Measurements from ENCODE around the gene DNAJC15.

The DNAJC15 gene

GRCh38 chr13:43127103-43127798 lies 103.9 kb downstream of the DNAJC15 start:
- no peak for DNase-seq (ENCODE audit: low read depth in 2 of 2)

GRCh38 chr13:43127827-43128226 lies 104.4 kb downstream of the DNAJC15 start:
- DNase-seq (ENCODE audit: low read depth in 2 of 2): no peak

DNA sequence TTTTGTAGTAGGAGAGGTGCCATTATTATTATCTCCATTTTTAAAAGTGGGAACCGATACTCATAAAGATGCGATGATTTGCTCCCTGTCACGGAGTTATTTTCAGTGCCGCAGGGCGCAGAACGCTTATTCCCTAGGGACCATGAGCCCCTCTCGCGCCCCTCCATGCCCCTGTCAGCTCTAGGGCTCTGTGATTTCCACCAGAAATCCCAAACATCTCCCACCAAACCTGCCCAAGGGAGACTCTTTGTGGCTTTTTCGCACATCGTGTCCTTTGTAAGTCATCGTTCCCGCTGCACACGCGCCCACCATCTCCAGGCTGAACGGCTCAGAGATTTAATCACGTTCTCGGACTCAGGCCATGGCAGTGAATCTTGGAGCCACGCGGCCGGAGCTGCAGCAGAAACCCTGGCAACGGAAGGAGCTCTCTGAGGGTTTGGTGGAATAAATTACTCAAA lies 105.1 kb downstream of the DNAJC15 start:
- no peak for DNase-seq (ENCODE audit: low read depth in 2 of 2)

GRCh38 chr13:43129066-43129465 lies 105.7 kb downstream of the DNAJC15 start:
- no peak for DNase-seq (ENCODE audit: low read depth in 2 of 2)

- no peak for DNase-seq (ENCODE audit: low read depth in 2 of 2)
These were observed 106.2 kb downstream of the DNAJC15 start for GRCh38 chr13:43129511-43130110.

DNA sequence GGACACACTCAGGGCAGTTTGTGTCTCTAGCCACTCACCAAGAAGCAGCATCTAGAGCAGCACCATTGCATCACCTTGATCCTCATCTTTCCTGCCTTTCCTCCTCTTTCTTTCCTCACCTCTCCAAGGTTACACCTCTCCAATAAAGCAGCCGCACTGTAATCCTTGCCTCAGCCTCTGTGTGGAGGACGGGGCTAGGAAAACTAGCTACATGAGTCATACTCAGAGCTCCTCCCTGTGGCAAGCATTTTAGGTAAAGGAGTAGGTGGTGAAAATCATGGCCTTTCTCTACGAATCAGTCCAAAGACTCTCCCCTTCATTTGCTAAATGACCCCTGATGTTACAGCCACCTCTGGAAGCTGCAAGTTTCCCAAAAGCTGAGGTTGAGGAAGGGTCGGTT lies 108.9 kb downstream of the DNAJC15 start:
- DNase-seq (ENCODE audit: low read depth in 2 of 2): no peak

- DNase-seq (ENCODE audit: low read depth in 2 of 2): no peak
These were observed 109.5 kb downstream of the DNAJC15 start for GRCh38 chr13:43132911-43133310.

DNA sequence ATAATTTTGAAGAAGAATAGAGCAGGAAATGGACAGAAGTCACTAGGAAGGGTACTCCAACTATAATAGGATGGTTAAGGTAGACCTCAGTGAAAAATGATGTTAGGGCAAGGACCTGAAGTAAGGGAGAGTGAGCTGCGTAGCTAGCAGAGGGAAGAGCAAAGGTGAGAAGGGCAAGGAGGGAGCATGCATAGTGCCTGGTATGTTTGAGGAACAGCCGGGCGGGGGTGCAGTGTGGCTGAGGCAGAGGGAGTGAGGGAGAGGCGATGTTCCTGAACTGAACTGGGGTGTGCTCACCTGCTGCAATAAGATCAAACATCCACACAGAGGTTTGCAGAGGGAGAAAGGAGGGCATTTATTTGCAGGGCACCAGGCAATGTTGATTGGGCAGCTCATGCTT lies 110.4 kb downstream of the DNAJC15 start:
- DNase-seq (ENCODE audit: low read depth in 2 of 2): no peak

DNA sequence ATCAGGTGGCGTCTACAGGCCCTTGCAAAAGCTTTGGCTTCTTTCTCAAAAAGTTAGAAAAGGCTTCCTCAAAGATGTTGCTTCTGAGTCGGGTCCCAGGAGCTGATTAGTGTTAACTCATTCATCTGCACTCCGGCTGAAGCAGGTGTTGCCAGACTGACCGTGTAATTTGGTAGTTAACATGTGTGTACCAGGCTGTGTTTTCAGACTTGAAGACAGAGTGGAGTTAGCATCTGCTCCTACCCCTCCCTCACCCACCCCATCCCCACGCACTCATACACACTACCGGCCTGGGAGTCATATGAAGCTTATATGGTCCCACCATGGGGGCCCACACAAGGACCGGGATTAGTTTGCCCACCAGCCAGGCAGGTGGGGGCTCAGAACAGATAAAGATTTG lies 111.5 kb downstream of the DNAJC15 start:
- DNase-seq (ENCODE audit: low read depth in 2 of 2): no peak

DNA sequence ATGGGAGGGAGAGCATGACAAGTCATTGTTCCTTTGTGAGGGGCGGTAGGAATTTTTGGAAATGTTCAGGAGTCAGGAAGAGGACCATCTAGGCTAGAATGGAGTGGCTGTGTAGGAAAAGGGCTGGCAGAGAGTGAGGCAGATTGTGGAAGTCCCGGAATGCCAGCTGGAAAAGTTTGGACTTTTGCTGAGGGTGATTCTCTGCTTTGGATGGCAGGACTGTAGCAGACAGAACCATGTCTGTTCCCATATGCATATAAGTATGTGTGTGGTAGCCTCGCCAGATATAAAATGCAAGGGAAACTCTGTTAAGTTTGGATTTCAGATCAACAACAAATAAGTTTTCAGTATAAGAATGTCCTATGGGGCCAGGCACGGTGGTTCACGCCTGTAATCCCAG lies 112.1 kb downstream of the DNAJC15 start:
- no peak for DNase-seq (ENCODE audit: low read depth in 2 of 2)

DNA sequence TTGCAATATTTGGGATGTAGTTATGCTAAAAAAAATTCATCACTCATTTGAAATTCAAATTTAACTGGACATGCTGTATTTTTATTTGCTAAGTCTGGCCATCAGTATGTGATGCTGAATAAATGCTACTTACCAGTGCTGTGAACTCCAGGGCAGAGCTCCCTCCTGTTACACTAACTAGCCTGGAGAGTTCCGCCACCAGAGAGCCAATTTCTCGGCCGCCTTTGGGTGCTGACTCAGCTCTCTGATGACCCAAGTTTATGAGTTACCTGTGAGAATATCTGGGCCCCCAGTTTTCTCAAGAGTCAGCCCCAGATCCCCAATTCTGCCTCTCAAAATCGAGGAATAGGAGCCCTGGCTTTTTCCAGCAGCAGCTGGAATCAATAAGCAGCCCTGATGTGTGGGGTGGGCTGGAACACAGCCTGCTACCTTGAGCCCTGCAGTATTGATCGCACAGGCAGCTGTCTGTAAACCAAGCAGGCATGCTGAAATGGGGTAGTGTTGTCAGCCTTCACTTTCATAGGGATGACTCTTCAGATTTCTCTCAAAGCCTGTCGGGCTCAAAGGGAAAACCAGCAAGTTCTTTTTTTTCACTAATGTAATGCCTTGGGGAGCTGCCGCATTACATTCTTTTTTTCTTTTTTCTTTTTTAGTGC lies 113.7 kb downstream of the DNAJC15 start:
- no peak for DNase-seq (ENCODE audit: low read depth in 2 of 2)

GRCh38 chr13:43139211-43139610 lies 115.8 kb downstream of the DNAJC15 start:
- DNase-seq (ENCODE audit: low read depth in 2 of 2): no peak

DNA sequence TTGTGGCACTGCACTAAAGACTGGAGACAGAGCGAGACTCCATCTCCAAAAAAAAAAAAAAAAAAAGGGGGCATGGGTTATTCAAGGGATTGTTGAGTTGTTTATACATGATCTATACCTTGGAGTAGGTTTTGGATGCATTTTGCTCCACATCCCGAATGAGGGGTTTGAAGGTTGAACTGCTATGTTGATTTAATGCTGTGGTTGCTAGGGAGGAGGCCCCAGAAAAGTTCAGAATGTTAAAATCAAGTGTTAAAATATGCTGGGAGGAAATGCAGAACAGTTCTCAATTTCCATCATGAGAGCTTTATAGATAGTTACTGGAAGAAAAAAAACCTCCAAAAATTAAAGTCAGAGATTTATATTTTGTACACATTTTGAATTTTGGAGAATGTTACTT lies 116.5 kb downstream of the DNAJC15 start:
- DNase-seq (ENCODE audit: low read depth in 2 of 2): no peak

GRCh38 chr13:43140985-43141384 lies 117.6 kb downstream of the DNAJC15 start:
- no peak for DNase-seq (ENCODE audit: low read depth in 2 of 2)

GRCh38 chr13:43141685-43142084 lies 118.3 kb downstream of the DNAJC15 start:
- DNase-seq (ENCODE audit: low read depth in 2 of 2): no peak

- DNase-seq (ENCODE audit: low read depth in 2 of 2): no peak
These were observed 120.2 kb downstream of the DNAJC15 start for GRCh38 chr13:43143591-43143990.

DNA sequence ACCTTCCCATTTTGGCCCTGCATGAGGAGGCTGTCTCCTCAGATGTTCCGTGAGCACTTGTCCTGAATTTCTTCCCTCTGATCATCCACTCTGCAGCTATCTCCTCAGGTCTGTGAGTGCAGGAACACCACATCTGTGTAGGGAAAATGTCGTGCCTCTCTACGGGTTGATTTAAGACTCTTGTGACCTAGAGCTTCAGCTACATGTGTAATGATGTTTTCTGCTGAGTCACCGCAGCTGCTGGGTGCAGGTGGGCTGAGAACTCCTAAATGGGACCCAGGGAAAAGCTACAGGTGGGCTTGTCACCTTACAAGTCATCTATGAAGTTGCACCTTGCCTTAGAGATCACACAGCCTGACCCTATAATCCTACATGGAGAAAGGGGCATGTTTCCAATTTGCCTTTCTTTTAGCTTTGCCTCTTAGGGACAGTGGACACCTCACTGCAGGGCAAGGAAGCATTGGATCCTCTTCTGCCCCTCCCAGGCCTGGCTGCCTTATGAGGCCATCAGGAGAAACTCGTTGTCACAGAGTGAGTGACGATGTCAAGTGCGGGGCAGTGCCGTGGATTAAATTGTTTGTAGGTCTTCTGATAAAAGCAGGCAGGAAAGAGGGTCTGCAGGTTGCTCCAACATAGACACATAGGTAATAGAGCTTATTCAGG lies 122.3 kb downstream of the DNAJC15 start:
- DNase-seq (ENCODE audit: low read depth in 2 of 2): no peak

GRCh38 chr13:43146400-43146799 lies 123.0 kb downstream of the DNAJC15 start:
- DNase-seq (ENCODE audit: low read depth in 2 of 2): no peak

- DNase-seq (ENCODE audit: low read depth in 2 of 2): no peak
These were observed 127.2 kb downstream of the DNAJC15 start for GRCh38 chr13:43150369-43151207.

GRCh38 chr13:43153436-43154090 lies 130.2 kb downstream of the DNAJC15 start:
- no peak for DNase-seq (ENCODE audit: low read depth in 2 of 2)

DNA sequence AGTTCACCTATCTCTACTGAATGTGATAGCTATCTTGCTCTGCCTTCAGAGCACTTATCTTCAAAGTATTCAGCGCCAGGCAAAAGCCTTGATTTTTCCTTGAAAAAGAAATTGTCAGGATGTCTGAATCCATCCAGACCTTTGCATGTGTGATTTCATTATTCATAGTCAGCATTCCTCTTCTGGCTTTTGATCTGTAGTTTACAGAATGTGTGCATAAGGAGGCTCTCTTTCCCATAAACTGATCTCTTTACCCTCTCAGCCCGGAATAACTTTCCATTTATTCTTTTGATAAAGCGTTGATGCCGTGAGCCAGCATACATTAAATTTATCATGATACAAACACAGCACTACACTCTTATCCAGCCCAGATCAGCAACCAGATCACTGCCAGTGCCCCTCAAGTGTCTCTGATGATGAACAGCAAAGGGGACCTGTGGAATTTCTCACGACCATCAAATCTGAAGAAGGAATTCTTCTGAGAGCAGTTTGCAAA lies 130.8 kb downstream of the DNAJC15 start:
- no peak for DNase-seq (ENCODE audit: low read depth in 2 of 2)

All from stimulated activated CD4-positive, alpha-beta T cell treated with anti-CD3 and anti-CD28 coated beads, Interleukin-15, amount 100 ng/mL, for 48 hours (primary cell).